ENCODE data around the gene HPCA. TPM values are rescaled to one million over a fixed set of nuclear protein-coding genes. Genes with fewer than 3 reads are reported as not detected.

HPCA gene
- total RNA-seq, 4 donors from 2014 or later = 0.64 to 0.96 TPM; not detected in 2

DNA sequence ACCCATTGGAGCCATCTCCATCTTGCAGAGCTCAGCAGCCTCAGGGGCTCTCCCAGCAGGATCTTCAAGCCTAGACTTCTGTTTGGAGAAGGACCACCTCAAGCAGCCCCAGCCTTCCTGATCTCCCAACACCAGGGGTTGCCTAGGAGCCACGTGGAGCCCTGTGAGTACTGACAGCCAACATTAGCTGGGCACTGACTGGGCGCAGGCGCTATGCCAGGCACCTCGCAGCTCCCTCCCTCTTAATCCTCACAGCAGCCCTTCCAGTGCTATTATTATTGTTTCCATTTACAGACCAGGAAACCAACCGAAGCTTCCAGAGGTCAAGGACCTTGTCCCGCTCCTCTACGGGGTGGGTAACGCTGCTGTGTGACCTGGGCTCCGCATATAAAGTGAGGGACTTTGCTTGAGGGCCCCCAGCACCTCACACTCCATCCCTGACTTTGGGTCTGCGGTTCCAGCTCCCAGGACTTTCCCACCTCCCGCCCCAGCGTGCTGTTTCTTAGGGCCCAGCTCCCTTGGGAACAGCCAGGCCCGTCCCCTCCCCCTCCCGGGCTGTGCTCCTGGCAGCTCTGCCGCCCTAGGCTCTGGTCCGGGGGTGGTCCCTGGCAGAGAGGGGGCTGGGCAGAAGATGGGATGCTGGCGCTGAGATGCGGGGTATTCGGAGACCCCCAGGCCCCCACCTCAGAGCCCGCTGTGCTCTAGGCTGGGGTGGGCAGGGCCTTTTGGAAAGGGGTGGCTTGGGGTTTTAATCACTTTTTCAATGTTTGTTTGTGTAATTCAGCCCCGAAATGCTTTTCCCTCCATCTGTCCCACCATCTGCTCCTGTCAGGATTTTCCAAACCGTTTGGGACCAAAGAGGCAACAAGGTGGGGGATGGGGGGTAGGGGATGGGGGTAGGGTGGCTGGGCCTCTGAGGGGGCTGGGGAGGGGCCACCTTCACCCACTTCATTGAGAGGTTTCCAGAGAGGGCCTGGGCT, 4.1 kb upstream of the HPCA start:
- WGBS, 2 donors (ENCODE audit: low coverage in 1 of 2) = 27 to 54% methylated on average over 2 to 21 of the region's 22 CpGs
- peaks cover 41% of the 10 kb centered on the region for H3K27me3 ChIP-seq
- H3K9me3 ChIP-seq = no peaks in the 10 kb centered on the region
- H3K36me3 ChIP-seq = no peaks in the 10 kb centered on the region
- intact Hi-C loops (cut with DNase I; ENCODE audit: low total_unique reads) = no loop called here
- H3K4me3 ChIP-seq = no peak overlapping the region
- H3K4me1 ChIP-seq = peaks cover 0 to 12% (median 8%) of the 10 kb centered on the region in 4 donors
- in situ Hi-C loops (cut with MboI; ENCODE audit: low pct_ligation_motif_present in 1 of 4, low pct_unique_long_range_greater_than_20kb in 1 of 4, low sequenced_read_pairs in 3 of 4) = no loop called here
- no peak overlapping the region for H3K27ac ChIP-seq
- TF ChIP-seq, protein P1, sequence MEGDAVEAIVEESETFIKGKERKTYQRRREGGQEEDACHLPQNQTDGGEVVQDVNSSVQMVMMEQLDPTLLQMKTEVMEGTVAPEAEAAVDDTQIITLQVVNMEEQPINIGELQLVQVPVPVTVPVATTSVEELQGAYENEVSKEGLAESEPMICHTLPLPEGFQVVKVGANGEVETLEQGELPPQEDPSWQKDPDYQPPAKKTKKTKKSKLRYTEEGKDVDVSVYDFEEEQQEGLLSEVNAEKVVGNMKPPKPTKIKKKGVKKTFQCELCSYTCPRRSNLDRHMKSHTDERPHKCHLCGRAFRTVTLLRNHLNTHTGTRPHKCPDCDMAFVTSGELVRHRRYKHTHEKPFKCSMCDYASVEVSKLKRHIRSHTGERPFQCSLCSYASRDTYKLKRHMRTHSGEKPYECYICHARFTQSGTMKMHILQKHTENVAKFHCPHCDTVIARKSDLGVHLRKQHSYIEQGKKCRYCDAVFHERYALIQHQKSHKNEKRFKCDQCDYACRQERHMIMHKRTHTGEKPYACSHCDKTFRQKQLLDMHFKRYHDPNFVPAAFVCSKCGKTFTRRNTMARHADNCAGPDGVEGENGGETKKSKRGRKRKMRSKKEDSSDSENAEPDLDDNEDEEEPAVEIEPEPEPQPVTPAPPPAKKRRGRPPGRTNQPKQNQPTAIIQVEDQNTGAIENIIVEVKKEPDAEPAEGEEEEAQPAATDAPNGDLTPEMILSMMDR (IDR thresholded peaks at IDR 0.05) = no peak
- TF ChIP-seq POLR2A (IDR thresholded peaks at IDR 0.05) (no peak), EP300 (IDR thresholded peaks at IDR 0.05; ENCODE audit: low read depth) (no peak), POLR2AphosphoS5 (IDR thresholded peaks at IDR 0.05) (no peak)
- DNase-seq = no peak

DNA sequence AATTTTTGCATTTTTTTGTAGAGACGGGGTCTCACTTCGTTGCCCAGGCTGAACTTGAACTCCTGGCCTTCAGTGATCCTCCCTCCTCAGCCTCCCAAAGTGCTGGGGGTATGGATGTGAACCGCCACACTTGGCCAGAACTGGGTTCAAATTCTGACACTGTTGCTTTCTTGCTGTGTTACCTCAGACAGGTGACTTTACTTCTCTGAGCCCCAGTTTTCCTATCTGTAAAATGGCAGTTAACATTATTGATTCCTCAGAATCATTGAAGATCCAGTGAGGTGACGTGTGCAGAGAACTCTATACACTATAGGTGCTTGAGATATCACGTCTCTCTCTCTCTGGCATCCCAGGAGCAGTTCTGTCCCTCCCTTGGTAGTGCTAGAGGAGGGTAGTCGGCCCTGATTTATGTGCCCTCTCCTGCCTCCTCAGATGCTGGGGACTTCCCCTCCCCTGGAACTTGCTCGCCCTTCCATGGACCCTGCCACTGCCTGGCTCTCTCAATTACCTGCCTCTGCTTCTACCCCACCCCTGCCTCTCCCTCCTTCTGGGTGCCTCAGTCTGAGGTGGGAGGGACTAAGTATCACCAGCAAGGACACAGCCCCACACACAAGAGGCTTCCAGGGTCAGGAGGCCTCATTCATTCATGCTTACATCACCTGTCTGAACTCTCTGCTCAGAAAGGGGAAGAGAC, 2.8 kb upstream of the HPCA start:
- intact Hi-C loops (cut with DNase I; ENCODE audit: low total_unique reads) (no loop called here), in situ Hi-C loops (cut with MboI; ENCODE audit: low pct_ligation_motif_present in 1 of 4, low pct_unique_long_range_greater_than_20kb in 1 of 4, low sequenced_read_pairs in 3 of 4) (no loop called here)
- Histone ChIP-seq H3K27ac (no peak overlapping the region), H3K36me3 (no peaks in the 10 kb centered on the region), H3K27me3 (peaks cover 53% of the 10 kb centered on the region), H3K4me3 (no peak overlapping the region), H3K4me1 (peaks cover 0 to 12% (median 6%) of the 10 kb centered on the region in 4 donors), H3K9me3 (no peaks in the 10 kb centered on the region)
- DNase-seq = no peak
- WGBS, 2 donors (ENCODE audit: low coverage in 1 of 2) = 68 to 96% methylated on average over 3 to 7 of the region's 7 CpGs
- no peak for TF ChIP-seq POLR2A (IDR thresholded peaks at IDR 0.05)

- WGBS, 2 donors (ENCODE audit: low coverage in 1 of 2) = 57% methylated on average over 4 of the region's 4 CpGs; no CpG with 5 or more reads in 1 of the 2 donors
- in situ Hi-C loops (cut with MboI; ENCODE audit: low pct_ligation_motif_present in 1 of 4, low pct_unique_long_range_greater_than_20kb in 1 of 4, low sequenced_read_pairs in 3 of 4) = no loop called here
Measured at GRCh38 chr1:32884032-32884372, 2.3 kb upstream of the HPCA start.

DNA sequence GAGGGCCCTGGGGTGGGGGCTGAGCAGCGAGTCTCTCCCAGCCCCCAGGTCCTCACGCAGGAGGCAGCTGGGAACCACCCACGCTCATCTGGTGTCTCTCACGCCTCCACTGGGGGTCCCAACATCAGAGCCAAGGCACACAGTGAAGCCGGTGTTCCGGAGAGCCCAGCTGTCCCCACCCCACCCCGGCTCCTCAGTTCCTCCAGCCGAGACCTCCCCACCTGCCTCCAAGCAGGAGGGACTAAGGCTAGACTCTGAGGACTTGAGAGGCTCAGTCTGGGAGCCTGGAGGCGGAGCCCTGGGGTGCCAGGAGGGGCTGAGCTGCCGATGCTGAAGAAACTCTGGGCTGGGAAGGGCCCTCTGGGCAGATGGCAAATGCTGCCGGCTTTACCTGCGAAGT, 1.6 kb upstream of the HPCA start:
- no peak for DNase-seq
- intact Hi-C loops (cut with DNase I; ENCODE audit: low total_unique reads) (loop anchor here (1.0 kb wide), 1 partner anchor 39 kb away; no protein-coding TSS in a partner anchor), in situ Hi-C loops (cut with MboI; ENCODE audit: low pct_ligation_motif_present in 1 of 4, low pct_unique_long_range_greater_than_20kb in 1 of 4, low sequenced_read_pairs in 3 of 4) (no loop called here)
- no peak overlapping the region for H3K27ac ChIP-seq
- peaks cover 53% of the 10 kb centered on the region for H3K27me3 ChIP-seq
- H3K9me3 ChIP-seq = no peaks in the 10 kb centered on the region
- no peaks in the 10 kb centered on the region for H3K36me3 ChIP-seq
- no peak overlapping the region for H3K4me3 ChIP-seq
- H3K4me1 ChIP-seq = peaks cover 0 to 12% (median 6%) of the 10 kb centered on the region in 4 donors
- TF ChIP-seq POLR2AphosphoS5 (IDR thresholded peaks at IDR 0.05) = no peak
- TF ChIP-seq, protein P1 (IDR thresholded peaks at IDR 0.05) = no peak
- TF ChIP-seq EP300 (IDR thresholded peaks at IDR 0.05; ENCODE audit: low read depth) = no peak
- TF ChIP-seq POLR2A (IDR thresholded peaks at IDR 0.05) = no peak
- WGBS, 2 donors (ENCODE audit: low coverage in 1 of 2) = 40 to 57% methylated on average over 2 to 12 of the region's 12 CpGs

More at GRCh38 chr1:32884032-32884372, 2.3 kb upstream of the HPCA start:
- DNase-seq = no peak
- Histone ChIP-seq H3K4me1 (peaks cover 0 to 12% (median 6%) of the 10 kb centered on the region in 4 donors), H3K4me3 (no peak overlapping the region), H3K27ac (no peak overlapping the region), H3K36me3 (no peaks in the 10 kb centered on the region), H3K9me3 (no peaks in the 10 kb centered on the region), H3K27me3 (peaks cover 53% of the 10 kb centered on the region)
- TF ChIP-seq POLR2A (IDR thresholded peaks at IDR 0.05) = no peak
- TF ChIP-seq EP300 (IDR thresholded peaks at IDR 0.05; ENCODE audit: low read depth) = no peak
- TF ChIP-seq, protein P1 (IDR thresholded peaks at IDR 0.05) = no peak
- no peak for TF ChIP-seq POLR2AphosphoS5 (IDR thresholded peaks at IDR 0.05)
- intact Hi-C loops (cut with DNase I; ENCODE audit: low total_unique reads) = no loop called here
